ENCODE results near the gene DGLUCY. TPM values are rescaled to one million over a fixed set of nuclear protein-coding genes. Genes with fewer than 3 reads are reported as not detected.

Gene DGLUCY
- total RNA-seq, 4 donors from 2014 or later: 58.0 to 125 (median 103) TPM

- peak overlapping the region in 2 of 3 donors; percentile 32 to 68 for H3K27ac ChIP-seq
- no peak overlapping the region for H3K4me3 ChIP-seq (replicated peaks in 1 of 3)
- intact Hi-C loops (cut with DNase I): no loop called here
Observed at GRCh38 chr14:91108941-91109611, 4.8 kb upstream of the DGLUCY start.

DNA sequence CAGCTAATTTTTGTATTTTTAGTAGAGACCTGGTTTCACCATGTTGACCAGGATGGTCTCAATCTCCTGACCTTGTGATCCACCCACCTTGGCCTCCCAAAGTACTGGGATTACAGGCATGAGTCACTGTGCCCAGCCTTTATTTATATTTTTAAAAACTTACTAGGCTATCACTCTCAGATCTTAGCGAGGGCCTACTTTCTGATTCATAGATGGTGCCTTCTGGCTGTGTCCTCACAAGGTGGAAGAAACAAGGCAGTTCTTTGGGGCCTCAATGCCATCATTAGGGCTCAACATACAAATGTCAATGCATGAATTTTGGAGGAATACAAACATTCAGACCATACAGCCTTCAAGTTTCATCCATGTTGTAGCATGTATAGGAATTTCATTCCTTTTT lies 2.4 kb upstream of the DGLUCY start:
- no peak overlapping the region for H3K4me3 ChIP-seq (replicated peaks in 1 of 3)
- DNase-seq: no peak
- H3K9me3 ChIP-seq: no peaks in the 10 kb centered on the region
- peaks cover 37 to 40% of the 10 kb centered on the region in 2 donors for H3K4me1 ChIP-seq
- H3K27ac ChIP-seq: no peak overlapping the region
- H3K27me3 ChIP-seq: no peaks in the 10 kb centered on the region
- H3K36me3 ChIP-seq: no peaks in the 10 kb centered on the region
- intact Hi-C loops (cut with DNase I): no loop called here
- TF ChIP-seq, protein P1, sequence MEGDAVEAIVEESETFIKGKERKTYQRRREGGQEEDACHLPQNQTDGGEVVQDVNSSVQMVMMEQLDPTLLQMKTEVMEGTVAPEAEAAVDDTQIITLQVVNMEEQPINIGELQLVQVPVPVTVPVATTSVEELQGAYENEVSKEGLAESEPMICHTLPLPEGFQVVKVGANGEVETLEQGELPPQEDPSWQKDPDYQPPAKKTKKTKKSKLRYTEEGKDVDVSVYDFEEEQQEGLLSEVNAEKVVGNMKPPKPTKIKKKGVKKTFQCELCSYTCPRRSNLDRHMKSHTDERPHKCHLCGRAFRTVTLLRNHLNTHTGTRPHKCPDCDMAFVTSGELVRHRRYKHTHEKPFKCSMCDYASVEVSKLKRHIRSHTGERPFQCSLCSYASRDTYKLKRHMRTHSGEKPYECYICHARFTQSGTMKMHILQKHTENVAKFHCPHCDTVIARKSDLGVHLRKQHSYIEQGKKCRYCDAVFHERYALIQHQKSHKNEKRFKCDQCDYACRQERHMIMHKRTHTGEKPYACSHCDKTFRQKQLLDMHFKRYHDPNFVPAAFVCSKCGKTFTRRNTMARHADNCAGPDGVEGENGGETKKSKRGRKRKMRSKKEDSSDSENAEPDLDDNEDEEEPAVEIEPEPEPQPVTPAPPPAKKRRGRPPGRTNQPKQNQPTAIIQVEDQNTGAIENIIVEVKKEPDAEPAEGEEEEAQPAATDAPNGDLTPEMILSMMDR (IDR thresholded peaks at IDR 0.05): no peak
- no peak for TF ChIP-seq POLR2A (IDR thresholded peaks at IDR 0.05)
- WGBS, 2 donors: 92 to 100% methylated on average over 1 of the region's 1 CpG

More at GRCh38 chr14:91108941-91109611, 4.8 kb upstream of the DGLUCY start:
- TF ChIP-seq, protein P1 (IDR thresholded peaks at IDR 0.05): no peak
- TF ChIP-seq POLR2A (IDR thresholded peaks at IDR 0.05): no peak
- Histone ChIP-seq H3K4me1 (peaks cover 23 to 27% of the 10 kb centered on the region in 2 donors), H3K9me3 (no peaks in the 10 kb centered on the region), H3K27me3 (no peaks in the 10 kb centered on the region), H3K36me3 (no peaks in the 10 kb centered on the region)
- DNase-seq: peak; percentile 58 to 61
- WGBS, 2 donors: 58 to 63% methylated on average over 7 of the region's 7 CpGs

DNA sequence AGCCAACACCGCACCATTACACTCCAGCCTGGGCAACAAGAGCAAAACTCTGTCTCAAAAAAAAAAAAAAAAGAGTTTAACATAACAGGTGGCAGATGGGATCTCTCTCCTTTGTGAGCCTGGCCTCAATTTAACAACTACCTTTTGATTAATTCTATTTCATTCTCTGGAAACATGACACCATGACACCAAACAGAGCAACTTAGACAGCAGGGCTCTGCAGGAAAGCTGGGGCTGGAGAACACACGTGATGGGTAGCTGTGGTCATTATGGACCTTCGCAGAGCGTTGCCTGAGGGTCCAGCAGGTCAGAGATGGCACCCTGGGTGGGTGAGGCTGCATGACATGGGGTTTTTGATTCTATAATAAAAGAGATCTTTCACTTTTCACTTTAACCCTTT lies 1.7 kb upstream of the DGLUCY start:
- H3K27ac ChIP-seq: no peak overlapping the region
- no peak for DNase-seq
- WGBS, 2 donors: 91 to 96% methylated on average over 4 of the region's 4 CpGs
- intact Hi-C loops (cut with DNase I): no loop called here
- H3K27me3 ChIP-seq: no peaks in the 10 kb centered on the region
- no peak overlapping the region for H3K4me3 ChIP-seq (replicated peaks in 1 of 3)
- peaks cover 44 to 48% of the 10 kb centered on the region in 2 donors for H3K4me1 ChIP-seq
- no peaks in the 10 kb centered on the region for H3K36me3 ChIP-seq
- TF ChIP-seq, protein P1 (IDR thresholded peaks at IDR 0.05): no peak
- TF ChIP-seq POLR2A (IDR thresholded peaks at IDR 0.05): no peak
- no peaks in the 10 kb centered on the region for H3K9me3 ChIP-seq

DNA sequence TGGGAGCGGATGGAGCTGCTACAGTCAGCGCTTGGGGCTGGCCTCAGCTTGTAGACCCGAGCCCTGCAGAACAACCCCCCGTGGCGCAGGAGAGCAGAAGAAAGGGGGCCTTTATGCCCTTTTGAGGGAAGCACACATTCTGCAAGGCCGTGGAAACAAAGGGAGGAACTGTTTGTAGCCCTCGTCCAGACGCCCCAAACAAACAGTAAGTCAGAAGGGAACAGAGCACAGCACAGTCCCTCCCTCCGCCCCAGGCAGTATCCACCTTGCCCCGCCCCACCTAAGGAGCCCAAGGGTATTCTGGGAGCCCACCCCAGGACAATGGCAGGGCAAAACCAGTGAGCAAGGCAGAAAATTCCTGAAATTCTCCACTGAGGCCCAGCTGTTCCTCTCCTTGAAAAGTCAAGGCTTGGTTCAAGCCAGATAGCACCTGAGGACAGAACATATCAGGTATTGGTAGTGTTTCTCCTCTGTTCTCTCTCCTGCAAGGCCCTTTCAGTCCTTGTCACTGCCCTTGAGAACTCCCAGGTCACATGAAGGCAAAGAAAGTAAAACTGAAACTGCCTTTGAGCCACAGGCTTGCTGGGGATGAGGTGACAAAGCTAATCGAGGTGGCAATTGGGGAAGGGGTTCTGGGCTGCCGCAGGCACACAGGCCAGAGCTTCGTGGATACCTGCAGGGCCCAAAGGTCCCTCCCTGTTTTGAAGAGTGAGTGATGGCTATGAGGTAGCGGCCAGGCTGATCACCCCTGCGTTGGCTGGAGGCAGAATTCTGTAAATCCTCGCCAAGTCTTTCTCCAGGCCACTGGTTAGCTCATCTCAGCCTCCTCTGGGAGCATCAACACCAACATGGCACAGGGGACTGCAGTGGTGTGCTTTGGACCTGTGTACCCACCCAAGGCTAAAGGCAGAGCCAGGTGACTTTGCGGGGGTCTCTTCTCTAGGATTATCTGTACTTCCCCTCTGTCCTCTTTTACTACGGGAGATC lies 499 bp downstream of the DGLUCY start:
- H3K27me3 ChIP-seq: no peaks in the 10 kb centered on the region
- peak overlapping the region; percentile 7 to 72 (median 48) for H3K4me3 ChIP-seq (replicated peaks in 1 of 3)
- intact Hi-C loops (cut with DNase I): no loop called here
- H3K36me3 ChIP-seq: no peaks in the 10 kb centered on the region
- H3K4me1 ChIP-seq: peaks cover 37 to 39% of the 10 kb centered on the region in 2 donors
- no peaks in the 10 kb centered on the region for H3K9me3 ChIP-seq
- DNase-seq: peak; percentile 73 to 75
- WGBS, 2 donors: 3 to 5% methylated on average over 17 to 18 of the region's 18 CpGs
- TF ChIP-seq, protein P1 (IDR thresholded peaks at IDR 0.05): no peak
- TF ChIP-seq POLR2A (IDR thresholded peaks at IDR 0.05): peak in 1 of 2 donors; percentile 68
- peak overlapping the region; percentile 88 to 96 (median 94) for H3K27ac ChIP-seq
